Endodermal cell (in vitro differentiated cells): ENCODE measurements around the gene FAM89A. TPM values are rescaled to one million over a fixed set of nuclear protein-coding genes. Genes with fewer than 3 reads are reported as not detected.

ENCODE experiments used
- DNase-seq: peaks from one replicate; pipeline ENCODE4 v3.0.0-alpha.2; 2017
- H3K27ac ChIP-seq: 2 replicates; pipeline ENCODE4 v1.5.1; 2013; ENCODE audit warnings: mild to moderate bottlenecking, low read depth, low read length, moderate library complexity
- H3K27me3 ChIP-seq: 2 replicates; pipeline ENCODE4 v1.6.1; 2013; ENCODE audit warnings: mild to moderate bottlenecking, low read length, moderate library complexity; ENCODE audit not compliant: insufficient read depth, control insufficient read depth, poor library complexity, severe bottlenecking
- H3K36me3 ChIP-seq: 2 replicates; pipeline ENCODE4 v1.7.0; 2013; ENCODE audit warnings: mild to moderate bottlenecking, low read length, moderate library complexity; ENCODE audit not compliant: control insufficient read depth, insufficient read depth
- H3K4me1 ChIP-seq: one replicate; pipeline ENCODE4 v1.7.0; 2013; ENCODE audit warnings: low read length; ENCODE audit not compliant: control insufficient read depth, insufficient read depth
- H3K4me3 ChIP-seq: 2 replicates; pipeline ENCODE4 v1.5.1; 2013; ENCODE audit warnings: mild to moderate bottlenecking, low read length, moderate library complexity
- H3K9ac ChIP-seq: 2 replicates; pipeline ENCODE4 v1.6.1; 2013; ENCODE audit warnings: mild to moderate bottlenecking, low read length, moderate library complexity; ENCODE audit not compliant: poor library complexity, severe bottlenecking; ENCODE audit errors: extremely low read depth
- H3K9me3 ChIP-seq: 2 replicates; pipeline ENCODE4 v1.6.1; 2013; ENCODE audit warnings: mild to moderate bottlenecking, low read length, moderate library complexity; ENCODE audit not compliant: control insufficient read depth
- H3K27ac Mint-ChIP-seq: 2 replicates; pipeline ENCODE4 v1.8.0; 2020; ENCODE audit warnings: mixed read lengths
- H3K27me3 Mint-ChIP-seq: 2 replicates; pipeline ENCODE4 v1.8.0; 2021; ENCODE audit warnings: mild to moderate bottlenecking, mixed read lengths; ENCODE audit not compliant: insufficient read depth
- H3K36me3 Mint-ChIP-seq: 2 replicates; pipeline ENCODE4 v1.8.0; 2020; ENCODE audit warnings: low read depth, mixed read lengths
- H3K4me1 Mint-ChIP-seq: 2 replicates; pipeline ENCODE4 v1.8.0; 2020; ENCODE audit warnings: mixed read lengths
- H3K4me3 Mint-ChIP-seq: 2 replicates; pipeline ENCODE4 v1.8.0; 2020; ENCODE audit warnings: mild to moderate bottlenecking, moderate library complexity, mixed read lengths
- H3K9me3 Mint-ChIP-seq: 2 replicates; pipeline ENCODE4 v1.8.0; 2020; ENCODE audit warnings: mild to moderate bottlenecking, mixed read lengths
- CTCF ChIP-seq: fragments of 200-600 bp; sonication (generic); conservative IDR thresholded peaks from 2 replicates; pipeline ENCODE4 v1.5.0; 2021; ENCODE audit warnings: antibody characterized with exemption, mild to moderate bottlenecking
- WGBS, 2 experiments: methylation state at CpG; one replicate each; pipeline versions ENCODE4 v1.1.5 to v1.1.7; 2013; ENCODE audit warnings: missing lambda C conversion rate in 2 of 2, mixed read lengths in 1 of 2; ENCODE audit not compliant: insufficient coverage in 1 of 2, insufficient read length in 1 of 2; 5-methylcytosine and 5-hydroxymethylcytosine counted together
- total RNA-seq, 2 donors: library from RNA; stranded (reverse); fragmentation: NEBNext Ultra II Directional in 1 of 2; extraction: Animal tissue kit (Norgen Biotek cat#: 25700) in 1 of 2; gene quantifications; 2 replicates in 1 of 2; 3 replicates in 1 of 2; pipeline ENCODE4 v1.2.1, GENCODE V29; 2021

FAM89A gene
- total RNA-seq, 2 donors from 2014 or later: 55.9 to 57.7 TPM

- no peaks in the 10 kb centered on the region for H3K9me3 ChIP-seq
- H3K4me1 ChIP-seq: no peaks in the 10 kb centered on the region
- 71 to 81% methylated on average over 6 to 7 of the region's 7 CpGs for WGBS, 2 experiments
- no peak overlapping the region for H3K4me3 ChIP-seq
- no peak overlapping the region for H3K4me3 Mint-ChIP-seq
- TF ChIP-seq CTCF: no peak
- H3K27me3 ChIP-seq: no peaks in the 10 kb centered on the region
- peaks cover 24% of the 10 kb centered on the region for H3K36me3 ChIP-seq
- peaks cover 6% of the 10 kb centered on the region for H3K4me1 Mint-ChIP-seq
- H3K27me3 Mint-ChIP-seq: peaks cover 16% of the 10 kb centered on the region
- H3K36me3 Mint-ChIP-seq: peaks cover 18% of the 10 kb centered on the region
- H3K27ac Mint-ChIP-seq: no peak overlapping the region
- no peak overlapping the region for H3K9ac ChIP-seq
- no peak for DNase-seq
- no peaks in the 10 kb centered on the region for H3K9me3 Mint-ChIP-seq
- no peak overlapping the region for H3K27ac ChIP-seq
Measured at GRCh38 chr1:230992100-230992774, 47.8 kb downstream of the FAM89A start.

- Histone ChIP-seq H3K9me3 (no peaks in the 10 kb centered on the region), H3K4me1 (peaks cover 10% of the 10 kb centered on the region), H3K9ac (no peak overlapping the region), H3K36me3 (peaks cover 3% of the 10 kb centered on the region), H3K27me3 (no peaks in the 10 kb centered on the region), H3K27ac (no peak overlapping the region), H3K4me3 (no peak overlapping the region)
- peaks cover 21% of the 10 kb centered on the region for H3K4me1 Mint-ChIP-seq
- DNase-seq: no peak
- peaks cover 53% of the 10 kb centered on the region for H3K27me3 Mint-ChIP-seq
- H3K4me3 Mint-ChIP-seq: no peak overlapping the region
- WGBS, 2 experiments: 86 to 91% methylated on average over 1 to 3 of the region's 3 CpGs
- TF ChIP-seq CTCF: no peak
- no peak overlapping the region for H3K27ac Mint-ChIP-seq
- no peaks in the 10 kb centered on the region for H3K9me3 Mint-ChIP-seq
- peaks cover 10% of the 10 kb centered on the region for H3K36me3 Mint-ChIP-seq
Measured at GRCh38 chr1:230987448-230987847, 52.6 kb downstream of the FAM89A start.

- TF ChIP-seq CTCF: no peak
- no peak for DNase-seq
- no peaks in the 10 kb centered on the region for H3K27me3 ChIP-seq
- Mint-ChIP-seq H3K9me3 (no peaks in the 10 kb centered on the region), H3K27ac (no peak overlapping the region), H3K27me3 (peaks cover 53% of the 10 kb centered on the region), H3K36me3 (peaks cover 10% of the 10 kb centered on the region), H3K4me1 (peaks cover 17% of the 10 kb centered on the region), H3K4me3 (no peak overlapping the region)
- no peak overlapping the region for H3K27ac ChIP-seq
- 92 to 98% methylated on average over 6 to 7 of the region's 7 CpGs for WGBS, 2 experiments
- H3K4me3 ChIP-seq: no peak overlapping the region
- H3K9me3 ChIP-seq: no peaks in the 10 kb centered on the region
- peaks cover 10% of the 10 kb centered on the region for H3K4me1 ChIP-seq
- H3K9ac ChIP-seq: no peak overlapping the region
- H3K36me3 ChIP-seq: peaks cover 3% of the 10 kb centered on the region
Measured at GRCh38 chr1:230986976-230987375, 53.1 kb downstream of the FAM89A start.
